ENCODE data around the gene HIPK2. TPM values are rescaled to one million over a fixed set of nuclear protein-coding genes. Genes with fewer than 3 reads are reported as not detected.

HIPK2 gene
- total and polyA plus RNA-seq, 10 of the 15 experiments (the other 5 are each of a cell fraction or from before 2014, with no cell fraction given), result 1.7 to 39.0 (median 9.4) TPM

- TF ChIP-seq, protein P1, sequence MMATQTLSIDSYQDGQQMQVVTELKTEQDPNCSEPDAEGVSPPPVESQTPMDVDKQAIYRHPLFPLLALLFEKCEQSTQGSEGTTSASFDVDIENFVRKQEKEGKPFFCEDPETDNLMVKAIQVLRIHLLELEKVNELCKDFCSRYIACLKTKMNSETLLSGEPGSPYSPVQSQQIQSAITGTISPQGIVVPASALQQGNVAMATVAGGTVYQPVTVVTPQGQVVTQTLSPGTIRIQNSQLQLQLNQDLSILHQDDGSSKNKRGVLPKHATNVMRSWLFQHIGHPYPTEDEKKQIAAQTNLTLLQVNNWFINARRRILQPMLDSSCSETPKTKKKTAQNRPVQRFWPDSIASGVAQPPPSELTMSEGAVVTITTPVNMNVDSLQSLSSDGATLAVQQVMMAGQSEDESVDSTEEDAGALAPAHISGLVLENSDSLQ (IDR thresholded peaks at IDR 0.05), result 0 out of 2 replicates have a peak, but pooled peaks have one; percentile 2
- TF ChIP-seq CBX5 (IDR thresholded peaks at IDR 0.05; ENCODE audit: low read depth) (no peak), EED (IDR thresholded peaks at IDR 0.05; ENCODE audit: low read depth) (no peak), CTCF (IDR thresholded peaks at IDR 0.05 in 2 of 3, conservative IDR thresholded peaks at IDR 0.05 in 1 of 3; ENCODE audit: control insufficient read depth in 2 of 3, extremely low read depth in 1 of 3, insufficient read depth in 1 of 3, low read depth in 3 of 3, low read length in 3 of 3) (no peak), YY1 (IDR thresholded peaks at IDR 0.05; ENCODE audit: low read depth, low read length) (peak; percentile 65), ZNF622 (IDR thresholded peaks at IDR 0.05) (no peak), PML (IDR thresholded peaks at IDR 0.05; ENCODE audit: low read length) (0 out of 2 replicates have a peak, but pooled peaks have one; percentile 33), BHLHE40 (IDR thresholded peaks at IDR 0.05; ENCODE audit: borderline replicate concordance in 1 of 2, low read depth in 2 of 2, low read length in 1 of 2) (peak in 1 of 2 experiments; percentile 13; a peak in 1 of 4 replicates), NBN (IDR thresholded peaks at IDR 0.05) (no peak), ZBTB40 (IDR thresholded peaks at IDR 0.05; ENCODE audit: borderline replicate concordance) (no peak), RUNX3 (IDR thresholded peaks at IDR 0.05; ENCODE audit: low read length) (peak; percentile 34), DPF2 (IDR thresholded peaks at IDR 0.05) (peak; percentile 13; the same call in 1 of the 2 replicates), TARDBP (IDR thresholded peaks at IDR 0.05; ENCODE audit: borderline replicate concordance) (no peak), RAD51 (IDR thresholded peaks at IDR 0.05) (no peak), RCOR1 (conservative IDR thresholded peaks at IDR 0.05; ENCODE audit: low read depth, low read length) (no peak)
- TF ChIP-seq, protein P2, sequence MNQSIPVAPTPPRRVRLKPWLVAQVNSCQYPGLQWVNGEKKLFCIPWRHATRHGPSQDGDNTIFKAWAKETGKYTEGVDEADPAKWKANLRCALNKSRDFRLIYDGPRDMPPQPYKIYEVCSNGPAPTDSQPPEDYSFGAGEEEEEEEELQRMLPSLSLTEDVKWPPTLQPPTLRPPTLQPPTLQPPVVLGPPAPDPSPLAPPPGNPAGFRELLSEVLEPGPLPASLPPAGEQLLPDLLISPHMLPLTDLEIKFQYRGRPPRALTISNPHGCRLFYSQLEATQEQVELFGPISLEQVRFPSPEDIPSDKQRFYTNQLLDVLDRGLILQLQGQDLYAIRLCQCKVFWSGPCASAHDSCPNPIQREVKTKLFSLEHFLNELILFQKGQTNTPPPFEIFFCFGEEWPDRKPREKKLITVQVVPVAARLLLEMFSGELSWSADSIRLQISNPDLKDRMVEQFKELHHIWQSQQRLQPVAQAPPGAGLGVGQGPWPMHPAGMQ (IDR thresholded peaks at IDR 0.05; ENCODE audit: borderline replicate concordance), result no peak
- TF ChIP-seq, protein P3, sequence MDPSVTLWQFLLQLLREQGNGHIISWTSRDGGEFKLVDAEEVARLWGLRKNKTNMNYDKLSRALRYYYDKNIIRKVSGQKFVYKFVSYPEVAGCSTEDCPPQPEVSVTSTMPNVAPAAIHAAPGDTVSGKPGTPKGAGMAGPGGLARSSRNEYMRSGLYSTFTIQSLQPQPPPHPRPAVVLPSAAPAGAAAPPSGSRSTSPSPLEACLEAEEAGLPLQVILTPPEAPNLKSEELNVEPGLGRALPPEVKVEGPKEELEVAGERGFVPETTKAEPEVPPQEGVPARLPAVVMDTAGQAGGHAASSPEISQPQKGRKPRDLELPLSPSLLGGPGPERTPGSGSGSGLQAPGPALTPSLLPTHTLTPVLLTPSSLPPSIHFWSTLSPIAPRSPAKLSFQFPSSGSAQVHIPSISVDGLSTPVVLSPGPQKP (IDR thresholded peaks at IDR 0.05; ENCODE audit: low read depth, low read length), result no peak
Measured at GRCh38 chr7:139675127-139676125, 102.4 kb downstream of the HIPK2 start (continued).

Measured in GM12878 (cell line).